ENCODE results near the gene CADPS.

- TF ChIP-seq ZNF274 (IDR thresholded peaks at IDR 0.05; ENCODE audit: low read depth, low read length): no peak
- TF ChIP-seq SUZ12 (IDR thresholded peaks at IDR 0.05; ENCODE audit: extremely low read depth, insufficient read depth, insufficient read length): no peak
These were observed 482.5 kb downstream of the CADPS start for GRCh38 chr3:62392626-62393292.
